ENCODE measurements around the gene MPL.

MPL gene

DNA sequence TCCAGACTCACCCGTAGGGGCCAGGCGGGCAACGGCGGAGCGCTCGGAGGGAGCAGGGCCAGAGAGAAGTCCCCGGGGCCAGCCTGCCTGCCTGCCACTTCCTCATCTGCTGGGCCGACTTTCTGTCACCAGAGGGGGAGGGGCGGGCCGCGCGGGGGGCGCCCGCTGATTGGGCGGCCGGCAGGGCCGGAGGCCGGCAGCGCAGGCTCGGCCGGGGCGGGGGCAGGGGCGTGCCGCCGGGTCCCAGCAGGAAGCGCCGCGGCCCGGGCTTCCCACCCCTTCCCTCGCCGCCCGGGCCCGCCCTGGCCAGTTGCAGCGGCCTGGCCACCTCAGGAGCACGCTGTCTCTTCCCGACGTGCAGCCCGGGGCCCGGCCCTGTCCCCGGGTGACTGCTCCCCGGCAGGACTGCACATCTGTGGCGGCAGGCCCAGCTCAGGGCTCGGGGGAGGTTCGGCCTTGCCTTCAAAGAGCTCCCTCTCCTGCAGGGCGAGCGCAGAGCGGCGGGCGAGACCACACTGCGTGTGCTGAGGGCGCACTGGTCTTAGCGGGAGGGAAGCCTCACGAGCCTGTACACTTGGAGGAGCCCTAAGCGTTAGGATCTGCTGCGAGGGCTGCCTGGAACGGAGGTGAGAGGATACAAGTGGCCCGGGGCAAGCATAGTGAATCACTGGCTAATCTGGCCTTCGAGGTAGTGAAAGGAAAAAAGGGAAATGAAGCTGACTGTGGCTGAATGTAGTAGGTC lies 30.5 kb downstream of the MPL start, which contains the start of gene ELOVL1 (continued):
- TF ChIP-seq, protein P1, sequence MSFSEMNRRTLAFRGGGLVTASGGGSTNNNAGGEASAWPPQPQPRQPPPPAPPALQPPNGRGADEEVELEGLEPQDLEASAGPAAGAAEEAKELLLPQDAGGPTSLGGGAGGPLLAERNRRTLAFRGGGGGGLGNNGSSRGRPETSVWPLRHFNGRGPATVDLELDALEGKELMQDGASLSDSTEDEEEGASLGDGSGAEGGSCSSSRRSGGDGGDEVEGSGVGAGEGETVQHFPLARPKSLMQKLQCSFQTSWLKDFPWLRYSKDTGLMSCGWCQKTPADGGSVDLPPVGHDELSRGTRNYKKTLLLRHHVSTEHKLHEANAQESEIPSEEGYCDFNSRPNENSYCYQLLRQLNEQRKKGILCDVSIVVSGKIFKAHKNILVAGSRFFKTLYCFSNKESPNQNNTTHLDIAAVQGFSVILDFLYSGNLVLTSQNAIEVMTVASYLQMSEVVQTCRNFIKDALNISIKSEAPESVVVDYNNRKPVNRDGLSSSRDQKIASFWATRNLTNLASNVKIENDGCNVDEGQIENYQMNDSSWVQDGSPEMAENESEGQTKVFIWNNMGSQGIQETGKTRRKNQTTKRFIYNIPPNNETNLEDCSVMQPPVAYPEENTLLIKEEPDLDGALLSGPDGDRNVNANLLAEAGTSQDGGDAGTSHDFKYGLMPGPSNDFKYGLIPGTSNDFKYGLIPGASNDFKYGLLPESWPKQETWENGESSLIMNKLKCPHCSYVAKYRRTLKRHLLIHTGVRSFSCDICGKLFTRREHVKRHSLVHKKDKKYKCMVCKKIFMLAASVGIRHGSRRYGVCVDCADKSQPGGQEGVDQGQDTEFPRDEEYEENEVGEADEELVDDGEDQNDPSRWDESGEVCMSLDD (tag by site-specific recombination; IDR thresholded peaks at IDR 0.05): no peak
- peak; percentile 89 for TF ChIP-seq ZNF121 (tag by site-specific recombination; IDR thresholded peaks at IDR 0.05)
- TF ChIP-seq ZNF48 (tag by site-specific recombination; IDR thresholded peaks at IDR 0.05): no peak
- TF ChIP-seq, protein P2, sequence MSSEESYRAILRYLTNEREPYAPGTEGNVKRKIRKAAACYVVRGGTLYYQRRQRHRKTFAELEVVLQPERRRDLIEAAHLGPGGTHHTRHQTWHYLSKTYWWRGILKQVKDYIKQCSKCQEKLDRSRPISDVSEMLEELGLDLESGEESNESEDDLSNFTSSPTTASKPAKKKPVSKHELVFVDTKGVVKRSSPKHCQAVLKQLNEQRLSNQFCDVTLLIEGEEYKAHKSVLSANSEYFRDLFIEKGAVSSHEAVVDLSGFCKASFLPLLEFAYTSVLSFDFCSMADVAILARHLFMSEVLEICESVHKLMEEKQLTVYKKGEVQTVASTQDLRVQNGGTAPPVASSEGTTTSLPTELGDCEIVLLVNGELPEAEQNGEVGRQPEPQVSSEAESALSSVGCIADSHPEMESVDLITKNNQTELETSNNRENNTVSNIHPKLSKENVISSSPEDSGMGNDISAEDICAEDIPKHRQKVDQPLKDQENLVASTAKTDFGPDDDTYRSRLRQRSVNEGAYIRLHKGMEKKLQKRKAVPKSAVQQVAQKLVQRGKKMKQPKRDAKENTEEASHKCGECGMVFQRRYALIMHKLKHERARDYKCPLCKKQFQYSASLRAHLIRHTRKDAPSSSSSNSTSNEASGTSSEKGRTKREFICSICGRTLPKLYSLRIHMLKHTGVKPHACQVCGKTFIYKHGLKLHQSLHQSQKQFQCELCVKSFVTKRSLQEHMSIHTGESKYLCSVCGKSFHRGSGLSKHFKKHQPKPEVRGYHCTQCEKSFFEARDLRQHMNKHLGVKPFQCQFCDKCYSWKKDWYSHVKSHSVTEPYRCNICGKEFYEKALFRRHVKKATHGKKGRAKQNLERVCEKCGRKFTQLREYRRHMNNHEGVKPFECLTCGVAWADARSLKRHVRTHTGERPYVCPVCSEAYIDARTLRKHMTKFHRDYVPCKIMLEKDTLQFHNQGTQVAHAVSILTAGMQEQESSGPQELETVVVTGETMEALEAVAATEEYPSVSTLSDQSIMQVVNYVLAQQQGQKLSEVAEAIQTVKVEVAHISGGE (tag by site-specific recombination; conservative IDR thresholded peaks at IDR 0.05; ENCODE audit: low read depth): peak; percentile 71
- no peak for TF ChIP-seq ZNF549 (tag by site-specific recombination; IDR thresholded peaks at IDR 0.05)
- TF ChIP-seq REPIN1 (tag by site-specific recombination; IDR thresholded peaks at IDR 0.05; ENCODE audit: low read depth): no peak
- TF ChIP-seq SETDB1 (IDR thresholded peaks at IDR 0.05; ENCODE audit: insufficient read length, low read length): no peak
- no peak for TF ChIP-seq ZNF433 (tag by site-specific recombination; IDR thresholded peaks at IDR 0.05; ENCODE audit: low read depth)
- no peak for TF ChIP-seq ZNF521 (tag by site-specific recombination; IDR thresholded peaks at IDR 0.05)
- TF ChIP-seq YY1 (tag by site-specific recombination; IDR thresholded peaks at IDR 0.05): no peak; the same call in 1 of the 2 replicates
- TF ChIP-seq ZNF394 (tag by site-specific recombination; IDR thresholded peaks at IDR 0.05; ENCODE audit: borderline replicate concordance): peak; percentile 86
- TF ChIP-seq, protein P3, sequence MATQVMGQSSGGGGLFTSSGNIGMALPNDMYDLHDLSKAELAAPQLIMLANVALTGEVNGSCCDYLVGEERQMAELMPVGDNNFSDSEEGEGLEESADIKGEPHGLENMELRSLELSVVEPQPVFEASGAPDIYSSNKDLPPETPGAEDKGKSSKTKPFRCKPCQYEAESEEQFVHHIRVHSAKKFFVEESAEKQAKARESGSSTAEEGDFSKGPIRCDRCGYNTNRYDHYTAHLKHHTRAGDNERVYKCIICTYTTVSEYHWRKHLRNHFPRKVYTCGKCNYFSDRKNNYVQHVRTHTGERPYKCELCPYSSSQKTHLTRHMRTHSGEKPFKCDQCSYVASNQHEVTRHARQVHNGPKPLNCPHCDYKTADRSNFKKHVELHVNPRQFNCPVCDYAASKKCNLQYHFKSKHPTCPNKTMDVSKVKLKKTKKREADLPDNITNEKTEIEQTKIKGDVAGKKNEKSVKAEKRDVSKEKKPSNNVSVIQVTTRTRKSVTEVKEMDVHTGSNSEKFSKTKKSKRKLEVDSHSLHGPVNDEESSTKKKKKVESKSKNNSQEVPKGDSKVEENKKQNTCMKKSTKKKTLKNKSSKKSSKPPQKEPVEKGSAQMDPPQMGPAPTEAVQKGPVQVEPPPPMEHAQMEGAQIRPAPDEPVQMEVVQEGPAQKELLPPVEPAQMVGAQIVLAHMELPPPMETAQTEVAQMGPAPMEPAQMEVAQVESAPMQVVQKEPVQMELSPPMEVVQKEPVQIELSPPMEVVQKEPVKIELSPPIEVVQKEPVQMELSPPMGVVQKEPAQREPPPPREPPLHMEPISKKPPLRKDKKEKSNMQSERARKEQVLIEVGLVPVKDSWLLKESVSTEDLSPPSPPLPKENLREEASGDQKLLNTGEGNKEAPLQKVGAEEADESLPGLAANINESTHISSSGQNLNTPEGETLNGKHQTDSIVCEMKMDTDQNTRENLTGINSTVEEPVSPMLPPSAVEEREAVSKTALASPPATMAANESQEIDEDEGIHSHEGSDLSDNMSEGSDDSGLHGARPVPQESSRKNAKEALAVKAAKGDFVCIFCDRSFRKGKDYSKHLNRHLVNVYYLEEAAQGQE (tag by site-specific recombination; IDR thresholded peaks at IDR 0.05): no peak
- TF ChIP-seq, protein P4, sequence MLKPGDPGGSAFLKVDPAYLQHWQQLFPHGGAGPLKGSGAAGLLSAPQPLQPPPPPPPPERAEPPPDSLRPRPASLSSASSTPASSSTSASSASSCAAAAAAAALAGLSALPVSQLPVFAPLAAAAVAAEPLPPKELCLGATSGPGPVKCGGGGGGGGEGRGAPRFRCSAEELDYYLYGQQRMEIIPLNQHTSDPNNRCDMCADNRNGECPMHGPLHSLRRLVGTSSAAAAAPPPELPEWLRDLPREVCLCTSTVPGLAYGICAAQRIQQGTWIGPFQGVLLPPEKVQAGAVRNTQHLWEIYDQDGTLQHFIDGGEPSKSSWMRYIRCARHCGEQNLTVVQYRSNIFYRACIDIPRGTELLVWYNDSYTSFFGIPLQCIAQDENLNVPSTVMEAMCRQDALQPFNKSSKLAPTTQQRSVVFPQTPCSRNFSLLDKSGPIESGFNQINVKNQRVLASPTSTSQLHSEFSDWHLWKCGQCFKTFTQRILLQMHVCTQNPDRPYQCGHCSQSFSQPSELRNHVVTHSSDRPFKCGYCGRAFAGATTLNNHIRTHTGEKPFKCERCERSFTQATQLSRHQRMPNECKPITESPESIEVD (tag by site-specific recombination; IDR thresholded peaks at IDR 0.05): no peak
- peak; percentile 70 for TF ChIP-seq ZNF335 (tag by site-specific recombination; conservative IDR thresholded peaks at IDR 0.05)
- TF ChIP-seq ZNF777 (tag by site-specific recombination; IDR thresholded peaks at IDR 0.05; ENCODE audit: borderline replicate concordance): peak; percentile 82; the same call in 1 of the 2 replicates
- TF ChIP-seq, protein P5, sequence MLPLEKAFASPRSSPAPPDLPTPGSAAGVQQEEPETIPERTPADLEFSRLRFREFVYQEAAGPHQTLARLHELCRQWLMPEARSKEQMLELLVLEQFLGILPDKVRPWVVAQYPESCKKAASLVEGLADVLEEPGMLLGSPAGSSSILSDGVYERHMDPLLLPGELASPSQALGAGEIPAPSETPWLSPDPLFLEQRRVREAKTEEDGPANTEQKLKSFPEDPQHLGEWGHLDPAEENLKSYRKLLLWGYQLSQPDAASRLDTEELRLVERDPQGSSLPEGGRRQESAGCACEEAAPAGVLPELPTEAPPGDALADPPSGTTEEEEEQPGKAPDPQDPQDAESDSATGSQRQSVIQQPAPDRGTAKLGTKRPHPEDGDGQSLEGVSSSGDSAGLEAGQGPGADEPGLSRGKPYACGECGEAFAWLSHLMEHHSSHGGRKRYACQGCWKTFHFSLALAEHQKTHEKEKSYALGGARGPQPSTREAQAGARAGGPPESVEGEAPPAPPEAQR (tag by site-specific recombination; IDR thresholded peaks at IDR 0.05): no peak
- no peak for TF ChIP-seq ZNF623 (tag by site-specific recombination; IDR thresholded peaks at IDR 0.05)
- peak; percentile 93 for TF ChIP-seq GLIS1 (tag by site-specific recombination; IDR thresholded peaks at IDR 0.05)
- TF ChIP-seq KLF1 (tag by site-specific recombination; IDR thresholded peaks at IDR 0.05): no peak
- no peak for TF ChIP-seq GLI4 (tag by site-specific recombination; IDR thresholded peaks at IDR 0.05)
- TF ChIP-seq EGR2 (tag by site-specific recombination; IDR thresholded peaks at IDR 0.05; ENCODE audit: low read depth): no peak
- TF ChIP-seq KLF7 (tag by site-specific recombination; IDR thresholded peaks at IDR 0.05; ENCODE audit: borderline replicate concordance): peak; percentile 85
- no peak for TF ChIP-seq ZNF221 (tag by site-specific recombination; IDR thresholded peaks at IDR 0.05; ENCODE audit: borderline replicate concordance)
- TF ChIP-seq, protein P6, sequence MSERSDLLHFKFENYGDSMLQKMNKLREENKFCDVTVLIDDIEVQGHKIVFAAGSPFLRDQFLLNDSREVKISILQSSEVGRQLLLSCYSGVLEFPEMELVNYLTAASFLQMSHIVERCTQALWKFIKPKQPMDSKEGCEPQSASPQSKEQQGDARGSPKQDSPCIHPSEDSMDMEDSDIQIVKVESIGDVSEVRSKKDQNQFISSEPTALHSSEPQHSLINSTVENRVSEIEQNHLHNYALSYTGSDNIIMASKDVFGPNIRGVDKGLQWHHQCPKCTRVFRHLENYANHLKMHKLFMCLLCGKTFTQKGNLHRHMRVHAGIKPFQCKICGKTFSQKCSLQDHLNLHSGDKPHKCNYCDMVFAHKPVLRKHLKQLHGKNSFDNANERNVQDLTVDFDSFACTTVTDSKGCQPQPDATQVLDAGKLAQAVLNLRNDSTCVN (tag by site-specific recombination; optimal IDR thresholded peaks at IDR 0.05): peak; percentile 76
- TF ChIP-seq ZNF302 (tag by site-specific recombination; IDR thresholded peaks at IDR 0.05; ENCODE audit: low read depth): no peak

Data from HEK293 (cell line).